Measurements from ENCODE around the gene RAB3GAP2. TPM values are rescaled to one million over a fixed set of nuclear protein-coding genes. Genes with fewer than 3 reads are reported as not detected.

Gene RAB3GAP2
- polyA plus RNA-seq (2012; ENCODE audit: insufficient read depth, insufficient read length, low read depth), result 22.3 TPM

DNA sequence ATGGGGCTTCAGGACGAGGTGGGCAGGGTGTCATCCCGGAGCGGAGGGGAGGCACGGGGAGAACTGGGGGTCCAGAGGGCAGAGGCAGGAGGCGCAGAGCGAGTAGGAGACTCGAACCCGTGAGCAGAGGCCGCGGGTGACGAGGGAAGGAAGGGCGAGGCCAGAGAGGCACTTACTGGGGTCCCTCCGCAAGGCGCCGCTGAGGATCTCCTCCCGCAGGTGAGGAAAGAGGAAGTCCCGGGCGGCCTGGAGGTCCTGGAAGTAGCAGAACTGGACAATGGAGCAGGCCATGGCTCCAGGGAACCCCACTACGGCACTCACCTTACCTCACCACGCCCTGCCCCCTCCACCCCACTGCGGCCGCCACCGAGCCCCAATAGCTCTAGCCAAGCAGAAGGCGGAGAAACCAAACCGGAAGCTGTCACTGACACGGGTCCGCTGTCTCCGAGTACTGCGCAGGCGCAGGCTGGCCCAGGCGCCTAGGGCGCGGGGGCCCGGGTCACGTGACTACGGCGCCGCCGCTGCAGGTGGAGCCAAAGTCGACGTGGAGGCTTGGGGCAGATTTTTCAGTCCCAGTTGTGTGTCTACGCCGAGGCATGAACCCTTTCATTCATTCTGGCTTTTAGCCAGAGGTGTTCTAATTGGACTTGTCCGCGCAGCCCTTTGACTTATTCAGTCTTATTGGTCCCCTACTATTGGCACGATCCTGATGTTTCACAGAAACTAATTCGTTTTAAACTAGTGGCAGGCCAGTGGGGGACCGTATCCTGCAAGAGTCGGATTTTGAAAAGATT, at the start of gene RAB3GAP2:
Gene RAB3GAP2, minus strand, starts transcription at position 407 of the 794 bp plus-strand sequence. Its CDS starts 116 bp downstream, at position 291.
- TF ChIP-seq, protein P1, sequence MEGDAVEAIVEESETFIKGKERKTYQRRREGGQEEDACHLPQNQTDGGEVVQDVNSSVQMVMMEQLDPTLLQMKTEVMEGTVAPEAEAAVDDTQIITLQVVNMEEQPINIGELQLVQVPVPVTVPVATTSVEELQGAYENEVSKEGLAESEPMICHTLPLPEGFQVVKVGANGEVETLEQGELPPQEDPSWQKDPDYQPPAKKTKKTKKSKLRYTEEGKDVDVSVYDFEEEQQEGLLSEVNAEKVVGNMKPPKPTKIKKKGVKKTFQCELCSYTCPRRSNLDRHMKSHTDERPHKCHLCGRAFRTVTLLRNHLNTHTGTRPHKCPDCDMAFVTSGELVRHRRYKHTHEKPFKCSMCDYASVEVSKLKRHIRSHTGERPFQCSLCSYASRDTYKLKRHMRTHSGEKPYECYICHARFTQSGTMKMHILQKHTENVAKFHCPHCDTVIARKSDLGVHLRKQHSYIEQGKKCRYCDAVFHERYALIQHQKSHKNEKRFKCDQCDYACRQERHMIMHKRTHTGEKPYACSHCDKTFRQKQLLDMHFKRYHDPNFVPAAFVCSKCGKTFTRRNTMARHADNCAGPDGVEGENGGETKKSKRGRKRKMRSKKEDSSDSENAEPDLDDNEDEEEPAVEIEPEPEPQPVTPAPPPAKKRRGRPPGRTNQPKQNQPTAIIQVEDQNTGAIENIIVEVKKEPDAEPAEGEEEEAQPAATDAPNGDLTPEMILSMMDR (IDR thresholded peaks at IDR 0.05; ENCODE audit: low read depth, low read length), result no peak
- H3K9me3 ChIP-seq, result no peaks in the 10 kb centered on the region
- DNase-seq, result peak; percentile 97

GRCh38 chr1:220321758-220322157, 49.5 kb upstream of the RAB3GAP2 start:
- H3K36me3 ChIP-seq, result no peaks in the 10 kb centered on the region
- no peak for DNase-seq
- no peak overlapping the region for H3K4me3 ChIP-seq (ENCODE audit: low read depth, low read length)
- H3K4me1 ChIP-seq, result no peaks in the 10 kb centered on the region
- TF ChIP-seq, protein P1 (IDR thresholded peaks at IDR 0.05; ENCODE audit: low read depth, low read length), result no peak
- no peaks in the 10 kb centered on the region for H3K9me3 ChIP-seq
- H3K27me3 ChIP-seq, result no peaks in the 10 kb centered on the region; the same call in none of the 2 replicates

More for the DNA sequence above, at the start of gene RAB3GAP2:
- Histone ChIP-seq H3K27me3 (no peaks in the 10 kb centered on the region; the same call in 1 of the 2 replicates), H3K4me1 (no peaks in the 10 kb centered on the region; the same call in 1 of the 2 replicates), H3K36me3 (peaks cover 11% of the 10 kb centered on the region), H3K4me3 (ENCODE audit: low read depth, low read length) (peak within 1 kb of the TSS; percentile 90)

- Histone ChIP-seq H3K27me3 (no peaks in the 10 kb centered on the region; the same call in none of the 2 replicates), H3K9me3 (no peaks in the 10 kb centered on the region), H3K36me3 (no peaks in the 10 kb centered on the region), H3K4me3 (ENCODE audit: low read depth, low read length) (no peak overlapping the region), H3K4me1 (no peaks in the 10 kb centered on the region)
- TF ChIP-seq, protein P1 (IDR thresholded peaks at IDR 0.05; ENCODE audit: low read depth, low read length), result no peak
- DNase-seq, result no peak
Measured at GRCh38 chr1:220320709-220321108, 48.5 kb upstream of the RAB3GAP2 start.

- no peaks in the 10 kb centered on the region; the same call in none of the 2 replicates for H3K27me3 ChIP-seq
- H3K36me3 ChIP-seq, result no peaks in the 10 kb centered on the region
- no peaks in the 10 kb centered on the region for H3K4me1 ChIP-seq
- DNase-seq, result no peak
- TF ChIP-seq, protein P1 (IDR thresholded peaks at IDR 0.05; ENCODE audit: low read depth, low read length), result no peak
- no peaks in the 10 kb centered on the region for H3K9me3 ChIP-seq
- no peak overlapping the region for H3K4me3 ChIP-seq (ENCODE audit: low read depth, low read length)
Measured at GRCh38 chr1:220318673-220319072, 46.4 kb upstream of the RAB3GAP2 start.

- no peaks in the 10 kb centered on the region; the same call in 1 of the 2 replicates for H3K27me3 ChIP-seq
- H3K9me3 ChIP-seq, result no peaks in the 10 kb centered on the region
- TF ChIP-seq, protein P1 (IDR thresholded peaks at IDR 0.05; ENCODE audit: low read depth, low read length), result no peak
- H3K4me1 ChIP-seq, result no peaks in the 10 kb centered on the region
- DNase-seq, result no peak
- no peak overlapping the region for H3K4me3 ChIP-seq (ENCODE audit: low read depth, low read length)
- H3K36me3 ChIP-seq, result no peaks in the 10 kb centered on the region
Measured at GRCh38 chr1:220317161-220317560, 44.9 kb upstream of the RAB3GAP2 start.

GRCh38 chr1:220316305-220316704, 44.1 kb upstream of the RAB3GAP2 start:
- H3K9me3 ChIP-seq, result no peaks in the 10 kb centered on the region
- no peaks in the 10 kb centered on the region for H3K4me1 ChIP-seq
- TF ChIP-seq, protein P1 (IDR thresholded peaks at IDR 0.05; ENCODE audit: low read depth, low read length), result no peak
- no peaks in the 10 kb centered on the region for H3K36me3 ChIP-seq
- DNase-seq, result no peak
- no peak overlapping the region for H3K4me3 ChIP-seq (ENCODE audit: low read depth, low read length)
- H3K27me3 ChIP-seq, result no peaks in the 10 kb centered on the region; the same call in 1 of the 2 replicates

Measured in BE2C (cell line).